GM18909 (cell line): ENCODE measurements around the gene SERINC3.

Source experiments
- ATAC-seq: cut with Tn5 transposase; IDR thresholded peaks from one replicate; pipeline ENCODE4 v1.9.1; 2021; ENCODE audit warnings: mild to moderate bottlenecking; ENCODE audit not compliant: unreplicated experiment, poor library complexity

The SERINC3 gene

DNA sequence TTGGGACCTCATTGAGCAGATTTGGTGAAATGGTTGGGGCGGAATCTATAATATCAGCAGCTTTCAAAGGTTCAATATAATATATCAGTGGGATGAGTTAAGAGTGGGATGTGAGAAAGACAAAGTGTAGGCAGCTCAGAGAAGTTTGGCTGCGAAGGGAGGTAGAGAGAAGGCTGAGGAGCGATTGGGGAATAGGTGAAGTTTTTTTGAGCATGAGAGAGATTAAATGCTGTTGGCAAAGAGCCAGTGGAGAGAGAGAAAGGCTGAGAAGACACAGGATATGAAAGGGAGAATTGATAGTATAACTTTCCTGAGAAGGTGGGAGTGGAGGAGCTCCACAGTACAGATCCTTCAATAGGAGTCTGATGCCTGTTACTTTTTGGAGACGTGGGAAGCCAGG, 12.1 kb upstream of the SERINC3 start:
- no peak for ATAC-seq

DNA sequence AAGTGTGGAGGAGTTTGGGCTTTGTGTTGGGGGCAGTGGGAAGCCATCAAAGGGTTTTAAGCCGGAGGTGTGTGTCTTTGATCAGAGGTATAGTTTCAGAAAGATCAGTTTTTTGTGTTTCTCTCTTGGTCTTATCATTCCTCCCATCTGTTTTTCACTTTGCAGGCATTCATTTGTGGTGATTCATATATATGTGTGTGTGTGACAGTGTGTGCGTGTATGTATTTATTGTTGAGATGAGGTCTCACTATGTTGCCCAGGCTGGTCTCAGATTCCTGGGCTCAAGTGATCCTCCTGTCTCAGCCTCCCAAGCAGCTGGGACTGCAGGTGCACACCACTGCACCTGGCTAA, 11.1 kb upstream of the SERINC3 start:
- ATAC-seq = no peak

GRCh38 chr20:44532259-44532980, 10.6 kb upstream of the SERINC3 start:
- ATAC-seq = no peak

DNA sequence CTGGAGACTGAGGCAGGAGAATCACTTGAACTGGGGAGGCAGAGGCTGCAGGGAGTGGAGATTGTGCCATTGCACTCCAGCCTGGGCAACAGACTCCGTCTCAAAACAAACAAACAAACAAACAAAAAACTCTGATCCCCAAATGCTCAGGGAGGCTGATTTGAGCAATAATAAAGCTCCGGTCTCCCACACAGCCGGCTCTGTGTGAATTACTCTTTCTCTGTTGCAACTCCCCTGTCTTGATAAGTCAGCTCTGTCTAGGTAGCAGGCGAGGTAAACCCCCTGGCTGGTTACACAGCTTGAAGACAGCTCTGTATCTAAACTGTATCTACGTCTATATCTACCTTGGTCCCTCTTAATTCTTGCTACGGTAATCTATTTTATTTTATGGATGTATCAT, 6.4 kb upstream of the SERINC3 start:
- no peak for ATAC-seq

- ATAC-seq = no peak
Measured at GRCh38 chr20:44527716-44528199, 5.9 kb upstream of the SERINC3 start.

DNA sequence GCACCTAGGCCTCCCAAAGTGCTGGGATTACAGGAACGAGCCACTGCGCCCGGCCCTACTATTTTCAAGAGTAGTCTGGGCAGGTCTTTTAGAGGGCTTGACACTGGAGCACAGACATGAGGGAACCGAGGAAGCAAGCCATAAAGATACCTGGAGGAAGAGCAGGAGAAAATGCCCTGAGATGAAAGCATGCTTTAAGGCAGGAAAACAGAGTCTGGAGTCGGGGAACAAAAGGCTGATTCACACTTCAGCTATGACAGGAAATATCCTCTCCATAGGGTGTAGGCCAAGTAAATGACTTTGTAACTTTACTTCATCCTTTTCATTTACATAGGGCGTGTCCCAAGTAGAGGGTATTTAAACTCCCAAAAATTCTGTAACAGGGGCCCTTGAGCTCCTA, 4.3 kb upstream of the SERINC3 start:
- ATAC-seq = no peak

- no peak for ATAC-seq
Measured at GRCh38 chr20:44523746-44524145, 1.9 kb upstream of the SERINC3 start.

DNA sequence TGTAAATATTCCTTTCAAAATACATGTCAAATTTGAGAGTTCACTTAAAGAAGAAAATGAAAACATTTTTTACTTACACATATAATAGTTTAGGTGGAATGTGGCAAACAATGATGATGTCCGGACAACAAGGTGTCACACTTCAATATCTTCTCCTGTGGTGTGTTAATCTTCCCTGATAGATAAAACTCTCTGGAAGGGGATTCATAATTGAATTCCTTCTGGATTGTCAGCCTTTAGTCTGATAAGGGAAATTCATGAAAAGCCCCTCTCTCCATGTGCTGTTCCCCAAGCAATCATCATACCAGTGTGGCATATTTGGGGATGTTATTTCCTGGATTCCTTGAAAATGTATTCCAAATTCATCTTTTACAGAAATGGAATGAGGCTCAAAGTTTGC, 971 bp upstream of the SERINC3 start:
- ATAC-seq = no peak

GRCh38 chr20:44520881-44521280, 989 bp downstream of the SERINC3 start:
- ATAC-seq = no peak

DNA sequence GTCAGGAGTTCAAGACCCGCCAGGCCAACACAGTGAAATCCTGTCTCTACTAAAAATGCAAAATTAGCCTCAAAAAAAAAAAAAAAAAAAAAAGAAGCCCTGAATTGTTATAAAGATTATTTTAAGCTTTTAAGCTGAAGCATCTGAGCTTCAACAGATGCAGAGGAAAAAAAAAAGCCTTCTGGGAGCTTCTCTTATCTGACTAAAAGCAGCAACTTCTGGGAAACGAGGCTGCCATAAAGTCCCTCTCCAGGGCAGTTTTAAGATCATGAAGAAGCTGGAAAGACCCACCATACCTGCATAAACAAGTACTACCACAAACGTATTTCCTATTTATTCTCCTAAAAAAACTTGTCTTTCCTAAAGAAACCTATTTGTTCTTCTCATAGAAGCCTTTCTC, 3.6 kb downstream of the SERINC3 start:
- ATAC-seq = no peak

- ATAC-seq = no peak
Measured at GRCh38 chr20:44517454-44517853, 4.4 kb downstream of the SERINC3 start.

GRCh38 chr20:44516491-44516890, 5.4 kb downstream of the SERINC3 start:
- no peak for ATAC-seq

DNA sequence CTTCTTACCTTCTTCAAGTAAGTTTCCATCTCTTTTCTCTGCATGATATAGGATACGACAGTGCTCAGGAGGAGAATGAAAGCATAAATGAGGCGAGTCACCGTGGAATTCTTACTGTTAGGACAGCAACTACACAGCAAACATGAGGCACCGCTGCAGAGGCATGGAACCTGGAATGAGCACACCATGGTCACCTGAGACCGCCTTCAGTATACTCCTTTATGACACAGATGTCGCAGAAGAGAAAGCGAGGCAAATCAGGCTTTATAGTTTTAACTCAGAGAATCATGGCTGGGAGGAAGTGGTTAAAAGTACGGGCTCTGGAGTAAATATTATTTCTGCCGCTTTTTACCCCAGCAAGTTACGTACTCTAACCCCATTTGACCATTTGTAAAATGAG, 8.0 kb downstream of the SERINC3 start:
- ATAC-seq = no peak

GRCh38 chr20:44509762-44510161, 12.1 kb downstream of the SERINC3 start:
- ATAC-seq = no peak

DNA sequence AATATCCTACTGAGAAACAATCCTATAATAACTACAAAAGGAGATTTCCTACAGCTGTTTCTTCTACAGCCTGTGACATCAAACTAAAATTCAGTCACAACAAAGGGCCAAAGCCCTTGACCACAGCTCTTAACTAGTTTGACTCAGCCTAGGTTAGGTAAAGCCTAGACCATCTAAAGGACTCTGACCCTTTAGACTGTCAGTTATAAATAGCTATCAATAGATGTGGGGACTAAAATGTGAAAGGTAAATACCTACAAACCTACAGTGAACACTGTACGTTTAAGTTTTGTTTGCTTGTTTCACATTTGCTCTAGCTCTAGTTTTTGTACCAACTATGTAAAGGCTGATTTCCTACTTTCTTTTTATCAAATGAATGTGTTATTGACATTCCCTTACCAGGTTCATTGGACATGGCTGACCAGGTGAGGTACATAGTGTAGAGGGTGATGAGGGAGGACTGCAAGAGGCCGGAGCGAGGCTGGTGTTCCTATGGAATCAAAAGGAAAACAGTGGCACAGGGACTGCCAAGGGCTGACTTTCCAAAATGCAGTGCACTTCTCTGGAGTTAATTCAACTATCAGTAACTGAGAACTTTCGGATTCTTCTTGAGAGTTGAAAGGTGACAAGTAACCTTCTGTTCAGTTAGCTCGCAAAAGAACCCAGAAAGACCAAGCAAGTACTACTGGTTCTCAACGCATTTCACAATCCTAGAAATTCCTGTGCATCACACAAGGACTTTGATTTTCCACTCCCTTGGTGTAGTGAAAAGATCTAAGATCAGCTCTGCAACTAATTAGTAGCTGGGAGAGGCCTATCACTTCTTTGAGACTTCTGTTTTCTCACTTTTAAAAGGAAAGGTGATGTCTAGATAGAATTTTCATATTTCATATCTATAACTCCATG, 17.2 kb downstream of the SERINC3 start:
- no peak for ATAC-seq

GRCh38 chr20:44502968-44503367, 18.9 kb downstream of the SERINC3 start:
- no peak for ATAC-seq

DNA sequence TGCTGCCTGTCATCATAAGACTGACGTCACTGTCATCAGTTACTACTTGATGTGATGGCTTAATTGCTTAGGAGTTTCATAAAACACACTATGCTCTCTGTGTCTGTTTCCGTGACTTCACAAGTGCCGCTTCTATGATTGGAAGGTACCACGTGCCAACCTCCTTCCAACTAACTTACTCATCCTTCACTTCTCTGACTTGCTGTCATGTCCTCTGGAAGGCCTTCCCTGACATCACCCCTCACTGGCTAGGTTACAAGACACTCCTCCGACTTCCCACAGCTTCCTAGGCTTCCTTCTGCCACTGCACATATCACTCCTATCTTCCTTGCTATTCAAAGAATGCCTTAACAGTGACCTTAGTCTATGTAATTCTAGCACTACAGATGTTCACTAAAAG, 20.4 kb downstream of the SERINC3 start:
- ATAC-seq = no peak

- ATAC-seq = no peak
Measured at GRCh38 chr20:44500221-44500620, 21.6 kb downstream of the SERINC3 start.

- ATAC-seq = no peak
Measured at GRCh38 chr20:44497761-44498160, 24.1 kb downstream of the SERINC3 start.

DNA sequence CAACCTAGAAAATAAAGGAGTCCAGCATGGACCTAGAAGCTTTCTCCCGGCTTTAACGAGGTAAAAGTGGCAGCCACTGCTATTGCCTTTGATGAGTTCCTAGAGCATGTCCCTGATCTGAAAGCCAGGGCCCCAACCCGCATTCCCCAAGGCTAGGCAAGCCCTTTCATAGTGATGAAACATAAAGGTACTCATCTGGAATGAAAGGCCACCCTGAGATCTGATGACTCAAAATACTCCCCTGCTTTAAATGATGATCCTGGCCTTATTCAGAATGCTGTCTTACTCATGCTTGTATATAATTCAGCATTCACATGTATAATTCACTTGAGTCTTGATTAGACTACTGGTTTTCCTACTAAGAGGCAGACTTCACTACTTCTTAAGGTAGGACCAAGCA, 24.9 kb downstream of the SERINC3 start:
- no peak for ATAC-seq

GRCh38 chr20:44495802-44496481, 25.9 kb downstream of the SERINC3 start:
- ATAC-seq = no peak
